Osteoblast (primary cell): ENCODE data around the gene SCN9A. TPM values are rescaled to one million over a fixed set of nuclear protein-coding genes. Genes with fewer than 3 reads are reported as not detected.

Experiments used
- DNase-seq: peaks from one replicate; pipeline ENCODE4 v3.0.0; 2011; ENCODE audit warnings: low spot score, mixed read lengths; ENCODE audit not compliant: insufficient read length; ENCODE audit errors: missing footprints
- H2AFZ ChIP-seq: 2 replicates; pipeline ENCODE4 v1.6.0; 2011; ENCODE audit warnings: mild to moderate bottlenecking, low read length
- H3K27ac ChIP-seq: 2 replicates; pipeline ENCODE4 v1.5.1; 2011; ENCODE audit warnings: mild to moderate bottlenecking, low read depth, low read length, moderate library complexity
- H3K27me3 ChIP-seq: 2 replicates; pipeline ENCODE4 v1.6.0; 2012; ENCODE audit warnings: mild to moderate bottlenecking, control low read depth, inconsistent platforms, low read length, moderate library complexity; ENCODE audit not compliant: insufficient read depth
- H3K36me3 ChIP-seq: 2 replicates; pipeline ENCODE4 v1.5.1; 2011; ENCODE audit warnings: mild to moderate bottlenecking, low read length, control low read depth, moderate library complexity; ENCODE audit not compliant: insufficient read depth
- H3K4me1 ChIP-seq: 2 replicates; pipeline ENCODE4 v1.5.1; 2011; ENCODE audit warnings: mild to moderate bottlenecking, low read length, control low read depth, moderate library complexity; ENCODE audit not compliant: insufficient read depth
- H3K4me2 ChIP-seq: 2 replicates; pipeline ENCODE4 v1.6.0; 2011; ENCODE audit warnings: mild to moderate bottlenecking, low read length; ENCODE audit not compliant: insufficient read depth
- H3K4me3 ChIP-seq: fragments of 200-600 bp; sonication (generic); 3 replicates; pipeline ENCODE4 v1.5.1; 2012; ENCODE audit warnings: mild to moderate bottlenecking, low read length, inconsistent platforms; ENCODE audit not compliant: insufficient read depth
- H3K79me2 ChIP-seq: 2 replicates; pipeline ENCODE4 v1.6.0; 2012; ENCODE audit warnings: mild to moderate bottlenecking, low read length, control low read depth, inconsistent platforms; ENCODE audit not compliant: insufficient read depth
- H3K9me3 ChIP-seq: 2 replicates; pipeline ENCODE4 v1.5.1; 2011; ENCODE audit warnings: low read depth, low read length, control low read depth
- H4K20me1 ChIP-seq: 2 replicates; pipeline ENCODE4 v1.6.0; 2012; ENCODE audit warnings: mild to moderate bottlenecking, low read length, control low read depth; ENCODE audit not compliant: insufficient read depth
- CTCF ChIP-seq: IDR thresholded peaks from 2 replicates; pipeline ENCODE4 v1.5.1; 2011; ENCODE audit warnings: mild to moderate bottlenecking, low read depth, low read length, moderate library complexity; ENCODE audit errors: extremely low read depth
- total RNA-seq: library from RNA; depleted of rRNA; stranded (reverse); fragments of >200 nt; gene quantifications from 2 replicates; pipeline ENCODE4 v1.2.3, GENCODE V29; 2012

Gene SCN9A
- total RNA-seq, 1 donor: 1.8 TPM

GRCh38 chr2:166249318-166249717, 126.4 kb downstream of the SCN9A start:
- no peak for DNase-seq
- no peaks in the 10 kb centered on the region for H3K36me3 ChIP-seq
- H3K9me3 ChIP-seq: no peaks in the 10 kb centered on the region
- H3K27ac ChIP-seq: no peak overlapping the region
- H3K27me3 ChIP-seq: no peaks in the 10 kb centered on the region
- no peaks in the 10 kb centered on the region for H4K20me1 ChIP-seq
- H3K4me1 ChIP-seq: no peaks in the 10 kb centered on the region
- H3K79me2 ChIP-seq: no peaks in the 10 kb centered on the region
- H3K4me3 ChIP-seq: no peak overlapping the region
- no peak overlapping the region for H3K4me2 ChIP-seq
- no peak overlapping the region for H2AFZ ChIP-seq
- TF ChIP-seq CTCF: no peak

- no peak for TF ChIP-seq CTCF
- Histone ChIP-seq H3K4me2 (no peak overlapping the region), H3K27ac (no peak overlapping the region), H3K9me3 (no peaks in the 10 kb centered on the region), H3K27me3 (no peaks in the 10 kb centered on the region), H4K20me1 (no peaks in the 10 kb centered on the region), H3K4me1 (no peaks in the 10 kb centered on the region), H2AFZ (no peak overlapping the region), H3K79me2 (no peaks in the 10 kb centered on the region), H3K36me3 (no peaks in the 10 kb centered on the region), H3K4me3 (no peak overlapping the region)
- no peak for DNase-seq
Measured at GRCh38 chr2:166246901-166247300, 128.8 kb downstream of the SCN9A start.

- Histone ChIP-seq H3K36me3 (no peaks in the 10 kb centered on the region), H3K27me3 (no peaks in the 10 kb centered on the region), H3K27ac (no peak overlapping the region), H3K9me3 (no peaks in the 10 kb centered on the region), H3K4me1 (peaks cover 29% of the 10 kb centered on the region), H2AFZ (no peak overlapping the region), H3K4me2 (no peak overlapping the region), H4K20me1 (no peaks in the 10 kb centered on the region), H3K79me2 (no peaks in the 10 kb centered on the region), H3K4me3 (no peak overlapping the region)
- TF ChIP-seq CTCF: no peak
- DNase-seq: no peak
Measured at GRCh38 chr2:166242309-166242708, 133.4 kb downstream of the SCN9A start.

- Histone ChIP-seq H3K36me3 (no peaks in the 10 kb centered on the region), H4K20me1 (no peaks in the 10 kb centered on the region), H3K27ac (peak overlapping the region; percentile 92), H3K79me2 (no peaks in the 10 kb centered on the region), H3K4me2 (no peak overlapping the region), H3K9me3 (no peaks in the 10 kb centered on the region), H2AFZ (peak overlapping the region; percentile 85), H3K4me3 (no peak overlapping the region), H3K27me3 (no peaks in the 10 kb centered on the region), H3K4me1 (peaks cover 29% of the 10 kb centered on the region)
- TF ChIP-seq CTCF: no peak
- DNase-seq: peak; percentile 63
Measured at GRCh38 chr2:166240387-166241313, 135.1 kb downstream of the SCN9A start.
